HK-2 (cell line): Measurements from ENCODE around the gene DPYD.
A peak's percentile ranks its signal among the peaks of the same experiment; 100 is the strongest.

Experiments
- DNase-seq: peaks from one replicate; pipeline ENCODE4 v3.0.0-alpha.2; 2018; ENCODE audit not compliant: unreplicated experiment

Gene DPYD

GRCh38 chr1:97143236-97143882 is 777.5 kb downstream of the DPYD start:
- no peak for DNase-seq

- DNase-seq = no peak
These were observed 780.2 kb downstream of the DPYD start for GRCh38 chr1:97140611-97141010.

- DNase-seq = no peak
These were observed 781.3 kb downstream of the DPYD start for GRCh38 chr1:97139512-97139911.

- DNase-seq = no peak
These were observed 782.3 kb downstream of the DPYD start for GRCh38 chr1:97138515-97139032.

- DNase-seq = peak; percentile 18
These were observed 782.8 kb downstream of the DPYD start for GRCh38 chr1:97137862-97138514.

- no peak for DNase-seq
These were observed 783.8 kb downstream of the DPYD start for GRCh38 chr1:97136996-97137395.

GRCh38 chr1:97135972-97136371 is 784.9 kb downstream of the DPYD start:
- DNase-seq = no peak

GRCh38 chr1:97128426-97128825 is 792.4 kb downstream of the DPYD start:
- DNase-seq = no peak

- no peak for DNase-seq
These were observed 797.0 kb downstream of the DPYD start for GRCh38 chr1:97123717-97124431.

- no peak for DNase-seq
These were observed 800.0 kb downstream of the DPYD start for GRCh38 chr1:97120806-97121205.

GRCh38 chr1:97119260-97120158 is 801.3 kb downstream of the DPYD start:
- no peak for DNase-seq

GRCh38 chr1:97114842-97115241 is 806.0 kb downstream of the DPYD start:
- DNase-seq = no peak

- no peak for DNase-seq
These were observed 808.4 kb downstream of the DPYD start for GRCh38 chr1:97112442-97112841.

- no peak for DNase-seq
These were observed 812.7 kb downstream of the DPYD start for GRCh38 chr1:97108179-97108578.

- DNase-seq = no peak
These were observed 815.3 kb downstream of the DPYD start for GRCh38 chr1:97105531-97105930.

GRCh38 chr1:97101509-97101908 is 819.3 kb downstream of the DPYD start:
- no peak for DNase-seq

GRCh38 chr1:97097404-97097925 is 823.4 kb downstream of the DPYD start:
- DNase-seq = no peak

GRCh38 chr1:97095764-97096163 is 825.1 kb downstream of the DPYD start:
- no peak for DNase-seq

GRCh38 chr1:97094247-97094972 is 826.4 kb downstream of the DPYD start:
- no peak for DNase-seq

GRCh38 chr1:97093741-97094140 is 827.1 kb downstream of the DPYD start:
- no peak for DNase-seq

GRCh38 chr1:97092824-97093223 is 828.0 kb downstream of the DPYD start:
- DNase-seq = no peak
